CD8-positive, alpha-beta memory T cell (primary cell): ENCODE data around the gene LCNL1. TPM values are rescaled to one million over a fixed set of nuclear protein-coding genes. Genes with fewer than 3 reads are reported as not detected.

Experiments used
- CTCF ChIA-PET: fragments of 350-600 bp; sonication (Branson Sonifier 250); formaldehyde crosslinking; loops from one replicate; lab custom pipeline; 2021; ENCODE audit warnings: antibody characterized with exemption; lab: Charles Lee
- POLR2A ChIA-PET: fragments of 350-600 bp; sonication (Branson Sonifier 250); formaldehyde crosslinking; loops from one replicate; lab custom pipeline; 2021; ENCODE audit warnings: antibody characterized with exemption; lab: Charles Lee
- DNase-seq, 5 donors: peaks; one replicate each; pipeline versions ENCODE4 v3.0.0 to v3.0.0-alpha.2; 2020 to 2022; ENCODE audit warnings: mixed read lengths in 1 of 5
- H3K27ac ChIP-seq: one replicate; pipeline ENCODE4 v1.7.0; 2013; ENCODE audit warnings: low read depth, mild to moderate bottlenecking, low read length, moderate library complexity
- H3K27me3 ChIP-seq: 2 replicates; pipeline ENCODE4 v1.7.0; 2013; ENCODE audit warnings: low read length, mild to moderate bottlenecking; ENCODE audit not compliant: insufficient read depth, poor library complexity, severe bottlenecking
- H3K36me3 ChIP-seq: 2 replicates; pipeline ENCODE4 v1.7.0; 2013; ENCODE audit warnings: mild to moderate bottlenecking, low read length, moderate library complexity; ENCODE audit not compliant: insufficient read depth
- H3K4me1 ChIP-seq: 2 replicates; pipeline ENCODE4 v1.7.0; 2013; ENCODE audit warnings: mild to moderate bottlenecking, low read length, moderate library complexity; ENCODE audit not compliant: insufficient read depth
- H3K4me3 ChIP-seq: 2 replicates; pipeline ENCODE4 v1.7.0; 2013; ENCODE audit warnings: mild to moderate bottlenecking, low read length
- H3K9me3 ChIP-seq: 2 replicates; pipeline ENCODE4 v1.7.0; 2013; ENCODE audit warnings: mild to moderate bottlenecking, low read length
- H3K27ac Mint-ChIP-seq, 8 donors: one replicate each; pipeline ENCODE4 v1.8.0; 2020 to 2021; ENCODE audit warnings: mixed read lengths in 8 of 8, mild to moderate bottlenecking in 6 of 8, inconsistent platforms in 3 of 8, moderate library complexity in 3 of 8
- H3K27me3 Mint-ChIP-seq, 2 donors: one replicate each; pipeline ENCODE4 v1.8.0; 2020 to 2021; ENCODE audit warnings: mixed read lengths in 2 of 2, mild to moderate bottlenecking in 1 of 2, moderate library complexity in 1 of 2
- H3K36me3 Mint-ChIP-seq, 3 donors: one replicate each; pipeline ENCODE4 v1.8.0; 2020 to 2021; ENCODE audit warnings: mixed read lengths in 3 of 3, inconsistent platforms in 1 of 3, mild to moderate bottlenecking in 1 of 3
- H3K4me1 Mint-ChIP-seq, 3 donors: one replicate each; pipeline ENCODE4 v1.8.0; 2020 to 2021; ENCODE audit warnings: mixed read lengths in 3 of 3, inconsistent platforms in 1 of 3, mild to moderate bottlenecking in 1 of 3
- H3K4me3 Mint-ChIP-seq, 7 donors: one replicate each; pipeline ENCODE4 v1.8.0; 2020 to 2021; ENCODE audit warnings: mixed read lengths in 7 of 7, mild to moderate bottlenecking in 6 of 7, moderate library complexity in 4 of 7, inconsistent platforms in 2 of 7
- H3K9me3 Mint-ChIP-seq, 5 donors: one replicate each; pipeline ENCODE4 v1.8.0; 2020 to 2022; ENCODE audit warnings: mixed read lengths in 5 of 5, mild to moderate bottlenecking in 3 of 5, moderate library complexity in 2 of 5, inconsistent platforms in 1 of 5
- polyA plus RNA-seq: library from polyadenylated mRNA; unstranded; fragments of 300-500 nt; fragmentation: Illumina TruSeq; gene quantifications from one replicate; pipeline ENCODE4 v1.2.3, GENCODE V29; 2021
- total RNA-seq, 2 experiments: library from RNA; stranded (reverse); gene quantifications; one replicate each; pipeline ENCODE4 v1.2.3, GENCODE V29; 2021

LCNL1 gene
- total and polyA plus RNA-seq, 3 experiments from 2014 or later: 0.16 to 0.22 (median 0.20) TPM

DNA sequence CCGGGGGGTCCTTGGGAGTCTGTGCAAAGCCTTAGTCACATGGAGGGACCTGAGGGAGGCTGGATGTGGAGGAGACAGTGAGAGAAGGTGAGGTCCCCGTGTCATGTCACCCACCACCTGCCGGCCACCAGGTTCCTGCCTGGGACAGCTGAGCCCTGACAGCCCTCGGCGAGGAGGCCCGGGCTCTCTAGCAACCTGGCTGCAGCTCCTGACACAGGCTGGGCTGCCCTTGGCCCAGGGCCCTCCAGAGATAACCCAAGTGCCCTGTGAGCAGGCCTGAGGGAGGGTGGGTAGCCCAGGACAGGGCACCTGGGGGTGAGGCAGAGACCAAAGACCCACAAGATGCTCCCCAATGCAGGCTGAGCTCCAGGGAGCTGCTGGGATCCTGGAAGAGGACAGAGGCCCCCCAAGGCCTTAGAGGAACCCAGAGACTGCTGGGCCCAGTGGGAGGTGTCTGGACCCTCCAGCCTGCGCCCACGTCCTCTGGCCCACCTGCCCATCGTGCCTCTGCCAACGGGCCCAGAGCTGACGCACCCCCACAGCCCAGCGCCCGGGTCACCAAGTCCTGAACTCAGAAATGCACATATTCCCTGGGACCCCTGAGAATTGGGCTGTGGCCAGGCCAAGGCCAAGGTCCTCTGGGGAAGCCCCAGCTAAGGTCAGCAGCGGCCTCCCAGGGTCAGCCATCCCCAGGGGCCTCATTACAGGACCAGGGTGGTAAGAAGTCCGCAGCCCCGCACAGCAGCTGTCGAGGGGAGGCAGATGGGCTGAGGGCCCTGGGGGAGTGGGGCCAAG, 14.3 kb upstream of the LCNL1 start:
- Mint-ChIP-seq H3K27ac (peak overlapping the region in 1 of 8 donors; percentile 77), H3K4me3 (no peak overlapping the region)
- POLR2A ChIA-PET: no interaction called here

DNA sequence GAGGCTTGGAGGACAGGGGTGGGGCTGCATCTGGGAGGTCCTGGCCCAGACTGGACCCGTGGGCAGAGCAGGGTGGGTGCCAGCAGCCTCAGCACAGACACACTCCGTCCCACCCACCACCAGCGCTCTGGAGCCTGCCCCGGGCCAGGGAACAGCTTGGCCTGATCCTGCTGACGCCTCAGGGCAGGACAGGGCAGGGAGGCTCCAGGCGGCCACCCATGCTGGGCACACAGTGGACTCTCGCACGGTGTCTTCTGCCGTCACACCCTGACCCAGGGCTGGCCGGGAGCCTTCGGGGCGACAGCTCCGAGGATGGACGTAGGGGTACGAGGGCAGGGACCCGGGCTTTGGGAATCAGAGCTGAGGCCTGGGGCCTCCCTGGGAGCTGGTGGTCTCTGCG, 13.6 kb upstream of the LCNL1 start:
- CTCF ChIA-PET: interaction anchor here (1.0 to 1.3 kb wide), 2 partner anchors 21 to 77 kb away, joined by 3 read pairs; partner anchors contain the start of gene NPDC1

More for the DNA sequence above, 14.3 kb upstream of the LCNL1 start:
- no peak overlapping the region for H3K27ac ChIP-seq
- H3K4me3 ChIP-seq: no peak overlapping the region
- H3K27me3 Mint-ChIP-seq: peaks cover 0 to 3% of the 10 kb centered on the region in 2 donors
- peaks cover 20 to 32% (median 22%) of the 10 kb centered on the region in 3 donors for H3K4me1 Mint-ChIP-seq
- H3K27me3 ChIP-seq: no peaks in the 10 kb centered on the region
- H3K9me3 ChIP-seq: no peaks in the 10 kb centered on the region
- peaks cover 19% of the 10 kb centered on the region for H3K4me1 ChIP-seq
- CTCF ChIA-PET: interaction anchor here (1.3 kb wide), 1 partner anchor 78 kb away, joined by 3 read pairs; the partner anchor contains the start of gene NPDC1
- H3K36me3 ChIP-seq: no peaks in the 10 kb centered on the region
- H3K9me3 Mint-ChIP-seq: no peaks in the 10 kb centered on the region
- no peak for DNase-seq
- no peaks in the 10 kb centered on the region for H3K36me3 Mint-ChIP-seq

DNA sequence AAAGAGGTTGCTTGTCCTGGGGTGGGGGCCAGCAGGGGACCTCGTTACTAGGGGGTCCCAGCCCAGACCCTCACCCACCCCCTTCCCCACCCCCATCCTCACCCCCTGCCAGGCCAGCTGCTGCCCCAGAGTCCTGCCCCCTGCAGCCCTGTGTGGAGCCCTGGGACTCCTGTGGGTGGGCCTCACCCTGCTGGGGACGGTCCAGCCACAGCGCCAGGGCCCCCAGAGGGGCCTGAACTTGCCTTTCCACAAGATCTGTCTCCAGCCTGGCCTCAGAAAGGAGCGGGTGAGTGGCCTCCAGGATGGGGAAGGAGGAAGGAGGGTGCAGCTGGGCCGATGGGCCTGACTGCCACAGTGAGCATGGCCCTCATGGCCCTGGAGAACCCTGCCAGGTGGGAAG, 13.0 kb upstream of the LCNL1 start:
- POLR2A ChIA-PET: no interaction called here
- Histone ChIP-seq H3K27me3 (no peaks in the 10 kb centered on the region), H3K4me1 (peaks cover 24% of the 10 kb centered on the region), H3K27ac (no peak overlapping the region), H3K9me3 (no peaks in the 10 kb centered on the region), H3K36me3 (no peaks in the 10 kb centered on the region), H3K4me3 (no peak overlapping the region)
- DNase-seq: no peak
- H3K27me3 Mint-ChIP-seq: peaks cover 0 to 3% of the 10 kb centered on the region in 2 donors
- H3K36me3 Mint-ChIP-seq: no peaks in the 10 kb centered on the region
- peaks cover 18 to 38% (median 23%) of the 10 kb centered on the region in 3 donors for H3K4me1 Mint-ChIP-seq
- H3K4me3 Mint-ChIP-seq: no peak overlapping the region
- CTCF ChIA-PET: interaction anchor here (1.0 to 2.1 kb wide), 3 partner anchors 22 to 77 kb away, joined by 3 to 5 read pairs (median 3); partner anchors contain the start of gene NPDC1
- peak overlapping the region in 1 of 8 donors; percentile 74 for H3K27ac Mint-ChIP-seq
- H3K9me3 Mint-ChIP-seq: no peaks in the 10 kb centered on the region

More for the DNA sequence above, 13.6 kb upstream of the LCNL1 start:
- Histone ChIP-seq H3K36me3 (no peaks in the 10 kb centered on the region), H3K9me3 (no peaks in the 10 kb centered on the region), H3K4me3 (no peak overlapping the region), H3K4me1 (peaks cover 23% of the 10 kb centered on the region), H3K27me3 (no peaks in the 10 kb centered on the region), H3K27ac (no peak overlapping the region)
- H3K9me3 Mint-ChIP-seq: no peaks in the 10 kb centered on the region
- H3K27me3 Mint-ChIP-seq: peaks cover 0 to 3% of the 10 kb centered on the region in 2 donors
- POLR2A ChIA-PET: no interaction called here
- H3K4me3 Mint-ChIP-seq: no peak overlapping the region
- H3K4me1 Mint-ChIP-seq: peaks cover 20 to 38% (median 22%) of the 10 kb centered on the region in 3 donors
- DNase-seq: no peak
- no peaks in the 10 kb centered on the region for H3K36me3 Mint-ChIP-seq
- no peak overlapping the region for H3K27ac Mint-ChIP-seq

DNA sequence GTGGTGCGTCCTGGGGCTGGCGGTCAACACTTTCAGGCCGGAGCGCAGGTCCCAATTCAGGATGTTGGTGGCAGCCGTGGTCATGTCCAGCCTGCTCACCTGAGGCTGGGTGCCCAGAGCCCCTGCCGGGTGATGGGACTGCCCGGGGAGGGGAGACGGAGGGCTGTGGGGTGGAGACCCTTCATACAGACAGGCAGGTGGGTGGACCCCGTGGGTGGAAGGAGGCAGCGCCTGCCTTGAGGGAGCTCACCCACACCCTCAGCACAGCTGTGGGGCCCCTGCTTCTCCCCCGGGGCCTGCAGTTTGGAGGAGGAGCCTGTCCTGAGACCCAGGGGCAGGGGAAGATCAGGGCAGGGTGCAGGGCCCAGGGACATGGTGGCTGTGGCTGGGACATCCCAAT, 12.4 kb upstream of the LCNL1 start:
- H3K36me3 ChIP-seq: no peaks in the 10 kb centered on the region
- no peak overlapping the region for H3K4me3 ChIP-seq
- H3K9me3 Mint-ChIP-seq: no peaks in the 10 kb centered on the region
- H3K4me3 Mint-ChIP-seq: no peak overlapping the region
- H3K36me3 Mint-ChIP-seq: no peaks in the 10 kb centered on the region
- H3K27ac Mint-ChIP-seq: peak overlapping the region in 1 of 8 donors; percentile 74
- no peak for DNase-seq
- peaks cover 25% of the 10 kb centered on the region for H3K4me1 ChIP-seq
- no peak overlapping the region for H3K27ac ChIP-seq
- no peaks in the 10 kb centered on the region for H3K27me3 ChIP-seq
- POLR2A ChIA-PET: no interaction called here
- CTCF ChIA-PET: interaction anchor here (2.1 kb wide), 1 partner anchor 59 kb away, joined by 5 read pairs; no protein-coding TSS in a partner anchor
- peaks cover 0 to 3% of the 10 kb centered on the region in 2 donors for H3K27me3 Mint-ChIP-seq
- H3K9me3 ChIP-seq: no peaks in the 10 kb centered on the region
- peaks cover 21 to 38% (median 25%) of the 10 kb centered on the region in 3 donors for H3K4me1 Mint-ChIP-seq

DNA sequence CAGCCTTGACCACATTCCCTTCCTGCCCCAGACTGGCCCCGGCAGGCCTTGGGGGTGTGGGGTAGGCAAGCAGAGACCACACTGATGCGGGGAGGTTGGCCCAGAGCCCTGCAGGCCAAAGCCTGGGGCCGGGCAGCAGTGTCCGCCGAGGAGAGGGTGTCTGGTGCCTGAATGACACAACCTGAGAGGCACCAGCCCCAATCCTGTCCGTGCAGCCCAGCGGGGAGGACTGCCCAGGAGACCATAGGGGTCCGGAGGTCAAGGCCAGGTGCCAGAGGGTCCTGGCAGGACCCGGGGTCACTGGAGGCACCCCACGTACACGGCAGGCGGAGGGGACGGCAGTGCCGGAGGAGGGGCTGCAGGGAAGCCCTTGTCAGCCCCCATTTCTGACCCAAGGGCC, 11.0 kb upstream of the LCNL1 start:
- ChIA-PET POLR2A (no interaction called here), CTCF (interaction anchor here (1.4 to 2.1 kb wide), 2 partner anchors 21 to 58 kb away, joined by 4 to 5 read pairs; partner anchors contain the start of gene PAXX)
- Mint-ChIP-seq H3K4me3 (no peak overlapping the region), H3K27ac (no peak overlapping the region), H3K36me3 (no peaks in the 10 kb centered on the region), H3K4me1 (peaks cover 21 to 40% (median 22%) of the 10 kb centered on the region in 3 donors), H3K27me3 (peaks cover 0 to 1% of the 10 kb centered on the region in 2 donors), H3K9me3 (no peaks in the 10 kb centered on the region)
- H3K4me3 ChIP-seq: no peak overlapping the region
- H3K36me3 ChIP-seq: no peaks in the 10 kb centered on the region
- no peak overlapping the region for H3K27ac ChIP-seq
- DNase-seq: no peak
- no peaks in the 10 kb centered on the region for H3K9me3 ChIP-seq
- peaks cover 26% of the 10 kb centered on the region for H3K4me1 ChIP-seq
- H3K27me3 ChIP-seq: no peaks in the 10 kb centered on the region

DNA sequence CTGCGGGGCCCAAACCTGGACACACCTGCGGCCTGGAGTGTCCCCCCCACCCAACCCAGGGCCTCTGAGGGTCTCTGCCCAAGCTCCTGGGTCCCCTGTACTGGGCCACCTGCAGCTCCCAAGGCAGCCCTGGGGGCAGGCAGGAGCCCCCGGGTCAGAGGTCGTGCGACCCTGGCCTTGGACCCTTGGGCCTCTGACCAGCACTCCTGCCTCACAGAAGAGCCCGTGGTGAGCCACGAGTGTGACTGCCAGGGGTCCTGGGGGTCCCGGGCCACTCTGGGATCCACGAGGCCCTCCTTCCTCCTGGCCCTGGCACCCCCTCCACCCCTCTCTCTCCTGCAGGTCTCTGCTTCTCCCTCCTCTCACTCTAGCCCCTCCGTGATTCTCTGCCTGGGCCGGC, 10.5 kb upstream of the LCNL1 start:
- H3K27me3 ChIP-seq: no peaks in the 10 kb centered on the region
- H3K36me3 ChIP-seq: no peaks in the 10 kb centered on the region
- Mint-ChIP-seq H3K27ac (no peak overlapping the region), H3K9me3 (no peaks in the 10 kb centered on the region), H3K4me1 (peaks cover 20 to 45% (median 21%) of the 10 kb centered on the region in 3 donors), H3K36me3 (no peaks in the 10 kb centered on the region), H3K27me3 (peaks cover 0 to 1% of the 10 kb centered on the region in 2 donors), H3K4me3 (no peak overlapping the region)
- H3K4me1 ChIP-seq: peaks cover 26% of the 10 kb centered on the region
- ChIA-PET POLR2A (no interaction called here), CTCF (no interaction called here)
- no peaks in the 10 kb centered on the region for H3K9me3 ChIP-seq
- no peak for DNase-seq
- no peak overlapping the region for H3K4me3 ChIP-seq
- H3K27ac ChIP-seq: no peak overlapping the region

DNA sequence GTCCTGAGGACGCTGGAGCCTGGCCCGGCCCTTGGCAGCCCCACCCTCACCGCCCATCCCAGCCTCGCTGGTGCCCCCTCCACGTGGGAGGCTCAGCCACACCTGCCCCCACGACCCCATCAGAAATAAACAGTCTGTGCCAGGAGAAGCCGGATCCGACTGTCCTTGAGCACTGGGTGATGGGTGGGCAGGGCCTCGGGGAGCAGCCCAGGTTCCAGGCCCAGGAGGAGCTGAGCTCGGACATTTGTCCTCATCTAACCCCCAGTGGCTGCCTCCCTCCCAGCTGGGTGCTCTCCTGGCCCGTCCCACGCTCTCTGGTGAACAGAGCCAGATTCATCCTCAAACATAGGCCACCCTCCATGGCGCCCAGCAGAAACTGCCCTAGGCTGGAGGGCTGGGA, 10.1 kb upstream of the LCNL1 start:
- no peak overlapping the region for H3K27ac ChIP-seq
- peaks cover 26% of the 10 kb centered on the region for H3K4me1 ChIP-seq
- H3K4me3 ChIP-seq: no peak overlapping the region
- H3K27me3 ChIP-seq: no peaks in the 10 kb centered on the region
- H3K27me3 Mint-ChIP-seq: peaks cover 0 to 1% of the 10 kb centered on the region in 2 donors
- H3K4me3 Mint-ChIP-seq: no peak overlapping the region
- H3K9me3 Mint-ChIP-seq: no peaks in the 10 kb centered on the region
- peaks cover 21 to 50% (median 22%) of the 10 kb centered on the region in 3 donors for H3K4me1 Mint-ChIP-seq
- H3K36me3 ChIP-seq: no peaks in the 10 kb centered on the region
- no peak for DNase-seq
- H3K36me3 Mint-ChIP-seq: no peaks in the 10 kb centered on the region
- no peak overlapping the region for H3K27ac Mint-ChIP-seq
- CTCF ChIA-PET: interaction anchor here (4.6 kb wide), 1 partner anchor 19 kb away, joined by 21 read pairs; the partner anchor contains the start of gene PAXX
- no peaks in the 10 kb centered on the region for H3K9me3 ChIP-seq
- POLR2A ChIA-PET: no interaction called here
